NCI-H1436 treated with DMSO at 0.1 percent for 48 hours (cell line): ENCODE measurements around the gene C3orf62.

ENCODE experiments used
- DNase-seq: peaks from one replicate; lab custom pipeline; 2025; lab: John Stamatoyannopoulos, UW

The C3orf62 gene

DNA sequence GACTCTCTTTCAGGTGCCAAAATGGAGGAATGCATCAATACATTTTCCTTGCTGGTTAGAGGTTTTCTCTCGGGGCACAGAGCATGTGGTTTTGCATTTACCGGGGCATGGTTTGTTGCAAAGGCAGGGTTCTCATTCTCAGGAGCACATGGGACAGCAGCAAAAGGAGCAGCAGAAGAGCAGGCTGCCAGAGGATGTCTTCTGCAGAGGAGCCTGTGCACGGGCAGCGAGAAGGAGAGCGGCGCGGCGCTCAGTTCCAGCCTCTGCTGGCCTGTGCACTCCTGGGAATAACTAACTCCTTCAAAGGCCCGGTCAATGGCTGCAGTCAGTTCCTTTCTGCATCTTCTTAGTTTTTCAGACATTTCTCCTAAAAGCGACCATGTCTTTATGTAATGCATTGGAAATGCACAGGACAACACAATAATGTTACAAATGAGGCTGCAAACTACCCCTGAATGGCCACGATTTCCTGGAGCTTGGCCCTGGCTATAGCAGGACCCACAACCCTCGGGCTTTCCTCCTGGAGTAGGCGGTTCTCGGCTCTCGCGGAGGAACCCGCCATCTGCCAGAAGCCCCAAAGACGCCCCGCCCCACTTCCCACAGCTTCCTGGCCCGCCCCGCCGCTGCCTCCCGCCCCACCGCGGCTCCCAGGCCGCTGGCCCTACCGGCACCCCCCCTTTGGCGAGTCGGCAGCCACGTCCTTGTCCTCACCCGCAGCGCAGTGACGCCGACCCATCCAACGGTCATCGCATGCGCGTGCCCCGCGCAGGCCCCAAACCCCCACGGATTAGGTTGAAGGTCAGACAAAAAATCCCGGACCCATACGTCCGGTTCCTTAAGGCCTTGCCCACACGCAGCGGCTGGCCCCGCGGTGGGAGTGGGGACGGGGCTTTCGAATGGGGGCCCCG, at the start of gene C3orf62:
Gene C3orf62 (minus strand): TSS at position 758 of the 908 bp plus-strand sequence. CDS start 360 bp downstream, at position 398.
- DNase-seq: no peak

DNA sequence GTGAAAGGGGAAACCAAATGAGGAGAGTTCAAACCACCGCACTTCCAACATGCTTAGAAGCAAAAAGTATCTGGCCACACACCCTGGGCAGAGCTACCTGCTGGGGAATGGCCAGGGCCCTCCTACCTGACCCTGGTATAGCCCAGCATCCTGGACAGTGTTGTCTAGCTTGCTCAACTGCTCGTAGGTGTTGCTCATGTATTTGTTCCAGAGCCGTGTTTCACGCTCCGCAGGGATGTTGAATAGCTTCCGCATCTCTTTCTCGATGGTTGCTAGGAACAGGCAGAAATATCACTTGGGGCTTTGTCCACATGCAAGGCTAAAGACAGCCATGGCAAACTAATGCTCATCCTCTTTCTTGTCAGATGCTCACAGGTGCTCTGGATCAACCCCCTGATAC, 47.7 kb upstream of the C3orf62 start:
- no peak for DNase-seq

DNA sequence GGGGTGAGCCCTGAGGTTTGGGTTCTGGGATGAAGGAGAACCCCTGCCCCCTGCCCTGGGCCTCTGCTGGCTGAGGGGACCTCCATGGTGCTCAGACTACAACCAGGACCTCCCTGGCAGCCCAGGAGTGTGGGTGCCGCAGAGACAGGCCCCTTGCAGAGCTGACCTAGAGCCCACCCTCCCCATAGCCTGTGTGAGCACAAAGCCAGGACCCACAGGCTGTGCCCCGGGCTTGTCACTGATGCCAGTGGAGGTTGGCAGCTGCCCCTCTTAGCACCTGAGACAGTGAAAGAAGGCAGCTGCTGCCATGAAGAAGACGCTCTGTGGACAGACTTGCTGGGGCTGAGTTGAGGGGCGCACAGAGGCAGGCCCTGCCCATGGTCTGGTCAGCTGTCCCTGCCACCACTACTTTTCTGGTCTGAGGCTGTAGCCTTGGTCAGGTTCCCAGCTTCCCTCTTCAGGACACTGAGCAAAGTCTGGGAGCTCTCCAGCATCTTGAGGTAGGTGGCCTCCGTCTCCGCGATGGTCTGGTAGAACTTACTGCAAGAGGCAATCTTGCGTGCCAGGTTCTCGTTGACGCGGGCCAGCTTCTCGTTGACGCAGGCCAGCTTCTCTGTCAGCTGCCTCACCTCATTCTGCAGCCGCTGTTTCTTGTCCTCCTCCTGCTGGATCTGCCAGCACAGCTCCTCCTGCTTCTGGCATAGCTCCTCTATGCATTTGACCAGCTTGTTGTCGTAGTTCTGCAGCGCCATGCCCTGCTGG, 39.8 kb upstream of the C3orf62 start:
- DNase-seq: no peak

DNA sequence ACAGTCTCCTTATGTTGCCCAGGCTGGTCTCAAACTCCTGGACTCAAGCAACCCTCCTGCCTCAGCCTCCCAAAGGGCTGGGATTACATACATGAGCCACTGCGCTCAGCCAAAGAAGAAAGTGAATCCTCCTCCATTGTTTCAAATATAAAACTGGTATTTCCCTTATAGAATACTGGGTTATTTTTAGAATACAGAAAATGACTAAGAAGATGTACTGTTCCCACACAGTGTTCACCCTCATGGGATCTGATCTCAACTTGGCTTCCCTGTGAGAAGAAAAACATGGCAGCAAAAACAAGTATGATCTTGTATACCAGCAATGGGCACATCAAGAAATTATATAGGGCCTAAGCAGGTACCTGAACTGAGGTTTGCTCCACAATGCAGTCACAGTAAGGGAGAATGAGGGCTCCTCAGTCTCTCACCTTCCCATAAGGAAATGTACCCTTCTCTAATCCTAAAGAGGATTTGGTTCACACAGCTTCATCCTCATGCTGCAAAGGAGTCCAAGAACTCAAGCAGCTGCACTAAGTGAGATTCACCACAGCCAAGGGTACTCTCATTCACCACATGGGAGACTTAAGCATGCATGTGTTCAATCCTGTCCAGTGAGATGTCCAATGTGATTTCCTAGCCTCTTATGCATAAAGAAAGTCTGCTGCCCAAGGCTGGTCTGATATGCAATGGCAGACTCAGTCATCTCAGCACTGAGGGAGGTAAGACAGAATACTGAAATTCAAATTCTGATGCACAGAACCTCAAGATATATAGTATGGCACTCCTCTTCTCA, 37.1 kb upstream of the C3orf62 start:
- DNase-seq: no peak

DNA sequence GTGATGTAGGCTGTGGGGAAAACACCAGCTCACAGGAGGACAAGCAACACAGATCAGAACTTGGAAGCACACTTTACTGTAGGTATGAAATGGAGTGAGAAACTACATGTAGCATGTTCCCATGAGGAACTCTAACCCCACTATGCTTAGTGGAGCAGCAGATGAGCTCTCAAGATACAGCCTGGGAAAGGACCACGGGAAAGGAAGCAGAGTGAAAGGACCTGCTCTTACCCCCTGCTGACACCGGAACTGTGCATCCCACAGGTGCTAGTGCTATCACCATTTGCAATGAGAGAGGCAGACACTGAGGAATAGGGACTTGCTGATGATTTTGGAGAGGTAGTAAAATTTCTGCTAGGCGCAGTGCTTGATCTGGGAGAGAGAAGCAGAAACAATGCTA, 34.3 kb upstream of the C3orf62 start:
- no peak for DNase-seq

DNA sequence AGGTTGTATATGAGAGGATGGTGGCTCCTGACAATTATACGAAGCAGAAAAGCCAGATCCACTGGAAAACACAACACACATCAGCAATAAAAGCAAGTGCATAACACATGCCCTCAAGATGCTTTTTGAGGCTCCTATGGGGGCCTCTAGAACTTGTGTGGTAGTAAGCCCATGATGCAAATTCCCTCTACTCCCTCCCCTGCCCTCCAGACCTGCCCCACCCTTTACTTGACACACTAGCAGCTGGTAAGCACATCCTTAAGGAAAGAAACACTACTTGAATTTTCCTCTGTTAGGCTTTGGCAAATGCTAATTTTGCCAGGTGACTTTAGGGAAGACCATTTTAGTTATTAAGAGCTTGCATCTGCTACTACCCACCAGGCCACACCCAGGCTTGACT, 33.6 kb upstream of the C3orf62 start:
- DNase-seq: no peak

DNA sequence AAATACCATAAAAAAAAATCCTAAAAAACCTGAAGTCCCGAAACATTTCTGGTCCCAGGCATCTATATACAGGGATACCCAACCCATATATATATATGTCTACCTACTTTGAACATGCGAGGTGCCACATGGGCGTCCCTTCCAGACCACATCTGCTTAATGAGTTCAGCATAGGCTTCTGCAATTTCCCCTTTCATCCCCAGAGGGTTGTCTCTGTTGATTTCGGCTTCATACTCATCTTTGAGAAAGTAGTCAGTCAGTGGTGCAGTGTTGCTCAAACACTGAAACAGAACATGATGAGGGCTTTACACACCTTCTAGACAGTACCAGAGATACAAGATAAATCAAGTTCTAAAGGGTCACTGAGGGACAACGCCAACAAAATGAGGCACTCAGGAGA, 28.6 kb upstream of the C3orf62 start:
- DNase-seq: no peak

DNA sequence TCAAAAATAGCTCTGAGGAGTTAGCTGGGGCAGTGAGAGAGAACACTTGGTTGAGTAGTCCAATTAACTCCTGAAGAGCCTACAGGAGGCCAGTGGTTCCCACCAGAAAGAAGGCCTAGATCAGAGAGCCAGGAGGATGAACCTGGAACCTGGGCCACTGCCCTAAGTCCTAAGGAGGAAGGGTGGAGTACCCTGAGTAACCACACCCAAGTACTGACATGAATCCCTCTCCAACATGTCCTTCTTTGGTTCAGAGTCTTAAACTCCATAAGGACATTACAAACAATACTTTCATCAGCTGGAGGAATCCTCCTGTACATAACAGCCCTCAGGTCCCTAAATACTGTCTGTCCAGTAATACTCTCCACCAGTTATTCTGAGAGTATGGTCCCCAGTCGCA, 25.6 kb upstream of the C3orf62 start:
- no peak for DNase-seq

DNA sequence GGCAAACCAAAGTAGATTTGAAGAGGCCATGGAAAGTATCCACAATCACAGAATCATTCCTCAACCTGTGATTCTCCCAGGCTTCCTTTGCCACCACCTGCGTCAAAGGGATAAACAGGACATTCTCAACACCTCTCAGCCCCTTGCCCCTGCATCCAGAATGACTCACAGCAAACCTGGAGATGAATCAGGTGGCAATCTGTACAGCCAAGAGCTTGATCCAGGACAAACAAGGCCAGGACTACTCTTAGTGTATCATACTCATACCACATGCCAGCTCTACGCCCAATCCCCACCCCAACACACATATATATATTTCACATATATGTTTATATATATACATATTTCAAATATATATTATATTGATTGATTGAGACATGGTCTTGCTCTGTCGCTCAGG, 23.6 kb upstream of the C3orf62 start:
- DNase-seq: no peak

DNA sequence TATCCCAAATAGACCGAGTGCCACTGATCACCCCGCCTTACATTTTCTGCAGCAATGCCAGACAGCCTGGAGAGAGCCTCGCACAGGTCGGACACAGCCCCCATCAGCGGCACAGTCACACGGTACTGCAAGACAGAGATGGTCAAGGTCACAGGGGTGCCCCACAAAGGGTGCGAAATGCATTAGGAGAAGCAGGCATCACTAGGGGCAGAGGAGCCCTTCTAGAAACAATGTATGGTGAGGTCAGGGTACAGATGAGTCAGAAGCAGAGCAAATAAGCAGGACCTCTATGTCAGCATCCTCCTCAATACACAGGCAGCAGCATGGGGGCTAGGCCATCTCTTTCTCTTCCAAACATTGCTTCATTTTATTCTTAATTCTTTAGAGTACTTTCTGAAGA, 21.5 kb upstream of the C3orf62 start:
- no peak for DNase-seq

DNA sequence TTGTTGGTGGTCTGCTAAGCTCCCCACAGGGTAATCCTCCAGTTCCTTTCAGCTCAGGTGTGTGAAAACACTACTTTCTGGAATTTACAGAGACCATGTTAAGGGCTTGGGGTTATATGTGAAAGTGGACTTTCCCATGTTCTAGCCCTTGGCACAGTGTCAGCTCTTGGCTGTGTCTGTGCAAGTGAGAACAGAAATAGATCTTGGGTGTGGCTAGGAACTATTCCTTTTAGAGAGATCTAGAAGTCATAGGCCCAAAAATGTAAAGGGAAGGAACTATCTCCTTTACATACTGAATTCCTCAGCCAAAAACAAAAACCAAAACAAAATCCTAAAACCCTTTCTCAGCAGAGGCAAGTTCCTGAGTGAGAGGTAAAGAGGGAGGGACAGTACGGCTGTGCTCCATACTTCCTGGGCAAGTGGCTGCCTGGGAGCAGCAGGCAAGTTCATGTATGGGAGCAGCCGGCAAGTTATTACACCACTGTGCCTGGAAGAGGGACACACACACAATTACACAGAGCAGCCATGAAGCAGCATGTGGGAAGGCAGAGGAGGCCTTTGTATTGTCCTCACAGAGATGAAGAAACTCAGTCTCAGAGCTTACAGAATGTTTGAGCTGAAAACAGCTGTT, 19.9 kb upstream of the C3orf62 start:
- no peak for DNase-seq

DNA sequence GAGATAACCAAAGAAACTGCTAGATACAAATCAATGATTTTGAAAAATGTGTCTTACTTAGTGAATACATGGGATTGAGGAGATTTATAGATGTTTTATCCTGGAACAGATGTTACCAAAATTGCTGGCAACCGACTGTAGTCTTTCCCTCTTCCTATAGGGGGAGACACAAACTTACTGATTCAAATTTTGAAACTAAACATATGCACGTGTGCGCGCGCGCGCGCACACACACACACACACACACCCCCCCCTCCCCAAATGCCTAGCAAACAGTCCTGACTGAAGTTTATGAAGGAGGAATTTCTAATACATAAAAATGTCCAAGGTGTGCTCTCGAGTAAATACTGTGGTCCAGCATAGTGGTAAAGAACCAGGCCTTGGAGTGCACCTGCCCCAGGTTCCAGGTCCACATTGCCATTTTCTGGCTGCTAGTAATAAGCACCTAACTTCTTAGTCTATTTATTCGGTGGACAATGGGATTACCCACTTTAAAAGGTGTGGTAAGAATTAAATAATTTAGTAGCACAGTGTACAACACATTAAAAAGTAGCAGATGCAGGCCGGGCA, 18.5 kb upstream of the C3orf62 start:
- DNase-seq: no peak

DNA sequence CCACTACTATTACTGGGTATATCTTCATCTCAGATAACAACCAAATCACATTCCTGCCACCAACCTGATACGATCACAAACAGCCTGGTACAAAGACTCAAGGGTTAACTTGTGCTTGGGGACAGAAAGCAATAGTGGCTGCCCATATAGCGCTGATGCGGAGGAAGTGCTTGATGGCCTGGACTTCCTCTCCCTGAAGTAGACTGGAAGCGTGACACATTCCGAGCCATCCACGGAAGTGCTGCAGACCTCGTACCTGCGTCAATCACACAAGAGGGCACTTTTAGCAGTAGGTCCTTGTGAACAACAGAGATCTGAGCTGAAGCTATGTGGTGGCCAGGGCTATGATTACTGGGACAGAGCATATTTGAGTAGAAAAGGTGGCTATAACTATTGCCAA, 17.3 kb upstream of the C3orf62 start:
- no peak for DNase-seq

DNA sequence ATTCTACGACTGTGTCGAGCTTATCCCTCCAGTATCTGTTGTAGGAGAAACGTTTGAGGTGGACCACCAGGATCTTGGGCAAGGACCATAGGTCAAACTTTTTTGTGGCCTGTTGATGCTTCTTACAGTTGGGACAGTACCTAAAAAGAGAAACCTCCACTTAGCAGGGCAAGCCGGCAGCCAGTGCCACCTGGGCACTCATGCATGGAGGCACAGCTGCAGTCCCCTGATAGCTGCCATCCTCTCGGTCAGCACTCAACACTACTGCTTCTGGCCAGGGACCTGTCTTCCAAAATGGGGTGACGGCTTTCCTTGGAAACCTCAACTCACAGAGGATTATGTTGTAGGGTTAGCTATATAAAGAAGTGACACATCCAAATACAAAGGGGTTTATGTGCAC, 7.0 kb upstream of the C3orf62 start:
- no peak for DNase-seq

DNA sequence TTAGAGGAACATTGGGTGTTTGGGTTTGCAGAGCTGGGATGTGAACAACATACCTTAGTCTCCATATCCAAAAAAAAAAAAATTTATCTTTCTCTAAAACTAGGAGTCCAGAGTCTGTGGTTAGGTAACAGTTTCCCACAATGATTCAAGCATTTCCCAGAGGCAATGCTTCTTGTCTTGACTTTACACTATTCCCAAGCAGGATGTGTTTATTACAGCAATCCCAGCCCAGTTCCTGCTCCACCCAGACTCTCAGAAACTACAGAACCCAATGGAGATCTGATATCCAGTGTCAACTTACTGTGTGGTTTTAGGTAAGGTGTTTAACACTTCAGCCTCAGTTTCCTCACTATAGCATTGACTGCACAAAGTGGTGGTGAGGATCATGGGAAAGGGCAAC, 2.3 kb upstream of the C3orf62 start:
- DNase-seq: no peak

DNA sequence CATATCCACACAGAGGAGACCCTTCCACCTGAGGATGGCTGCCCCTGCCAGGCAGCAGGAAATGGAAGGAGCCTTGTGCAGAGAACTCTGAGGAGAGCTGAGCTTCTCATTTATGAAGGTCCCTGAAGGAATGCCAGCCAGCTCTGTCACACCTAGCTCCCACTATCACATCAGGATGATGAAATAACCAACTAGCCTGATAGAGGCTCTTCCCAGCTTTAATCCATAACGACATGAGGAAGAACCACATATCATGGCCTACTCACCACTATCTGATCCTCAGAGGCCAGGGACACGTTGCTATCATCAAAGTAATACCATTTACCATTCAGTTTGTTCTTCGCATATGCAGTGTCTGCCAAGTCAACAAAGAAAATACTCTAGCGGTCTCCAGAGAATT, 1.5 kb upstream of the C3orf62 start:
- DNase-seq: no peak

DNA sequence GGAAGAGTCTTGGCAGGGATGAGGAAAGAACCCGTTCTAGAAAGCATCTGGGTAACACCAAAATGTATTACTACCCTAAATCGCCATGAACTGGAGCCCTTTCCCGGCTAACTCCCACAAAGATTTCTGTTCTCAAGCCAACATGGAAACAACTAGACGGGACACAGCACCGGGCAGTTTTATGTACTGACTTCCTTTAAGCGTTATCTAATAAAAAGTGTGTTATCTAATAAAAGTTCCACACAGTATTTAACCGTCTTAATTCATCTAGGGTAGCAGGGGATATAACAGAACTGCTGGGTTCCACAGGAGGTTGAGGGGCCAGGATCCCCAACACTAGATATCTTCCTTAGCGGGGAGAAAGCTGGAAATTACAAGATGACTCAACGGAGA, 347 bp upstream of the C3orf62 start:
- DNase-seq: no peak

DNA sequence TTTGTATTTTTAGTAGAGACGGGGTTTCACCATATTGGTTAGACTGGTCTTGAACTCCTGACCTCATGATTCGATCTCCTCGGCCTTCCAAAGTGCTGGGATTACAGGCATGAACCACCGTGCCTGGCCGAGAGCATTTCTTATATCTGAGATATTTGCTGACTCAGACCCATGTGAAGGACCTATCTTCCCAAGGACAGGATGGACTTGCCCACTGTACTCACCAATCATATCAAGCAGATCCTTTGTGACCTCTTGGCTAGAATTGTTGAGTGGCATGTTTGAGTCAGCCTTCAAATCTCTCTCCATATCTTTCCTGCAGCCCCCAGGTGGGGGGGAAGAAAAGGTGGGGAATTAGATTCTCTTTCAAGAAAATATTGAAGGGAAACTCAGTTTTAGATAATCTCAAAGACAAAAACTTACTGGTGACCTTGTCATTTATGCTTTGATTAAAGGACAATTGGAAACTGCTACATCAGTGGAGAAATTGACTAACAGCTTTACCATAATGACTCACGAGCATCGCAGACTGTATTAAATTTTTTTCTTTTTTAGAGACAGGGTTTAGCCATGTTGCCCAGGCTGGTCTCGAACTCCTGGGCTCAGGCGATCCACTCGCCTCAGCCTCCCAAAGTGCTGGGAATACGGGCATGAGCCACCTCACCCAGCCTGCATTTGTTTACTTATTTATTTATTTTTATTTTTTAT, 3.1 kb downstream of the C3orf62 start:
- no peak for DNase-seq

DNA sequence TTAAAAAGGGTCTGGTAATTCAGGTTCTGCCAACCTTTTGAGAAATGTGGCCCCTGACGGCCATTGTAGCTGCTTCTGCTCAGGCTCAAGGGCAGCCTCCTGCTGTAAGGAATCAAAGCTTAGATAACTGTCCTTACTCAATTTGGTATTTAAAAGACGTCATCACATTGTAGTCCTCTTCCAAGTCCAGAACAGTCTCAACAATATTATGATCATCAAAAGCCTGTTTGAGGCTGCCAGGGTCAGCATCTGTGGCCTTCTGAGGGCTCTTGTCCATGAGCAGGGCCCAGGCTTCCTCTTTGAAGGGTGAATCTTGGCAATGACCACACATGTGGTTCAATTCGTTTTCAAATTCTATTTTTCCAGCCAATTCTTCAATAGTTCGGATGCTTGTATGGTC, 6.0 kb downstream of the C3orf62 start:
- DNase-seq: no peak

DNA sequence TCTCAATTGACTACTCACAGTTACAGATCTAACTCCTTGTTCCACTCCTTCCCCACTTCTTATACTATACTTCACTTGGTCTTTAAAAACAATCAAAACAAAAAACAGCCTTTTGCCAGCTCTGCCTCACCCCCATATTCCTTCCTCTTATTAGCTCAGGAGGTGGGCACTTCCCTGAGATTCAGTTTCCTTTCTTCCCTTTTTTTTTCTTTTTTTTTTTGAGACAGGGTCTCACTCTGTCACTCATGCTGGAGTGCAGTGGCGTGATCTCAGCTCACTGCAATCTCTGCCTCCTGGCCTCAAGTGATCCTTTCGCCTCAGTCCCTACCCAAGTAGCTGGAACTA, 6.9 kb downstream of the C3orf62 start:
- no peak for DNase-seq

DNA sequence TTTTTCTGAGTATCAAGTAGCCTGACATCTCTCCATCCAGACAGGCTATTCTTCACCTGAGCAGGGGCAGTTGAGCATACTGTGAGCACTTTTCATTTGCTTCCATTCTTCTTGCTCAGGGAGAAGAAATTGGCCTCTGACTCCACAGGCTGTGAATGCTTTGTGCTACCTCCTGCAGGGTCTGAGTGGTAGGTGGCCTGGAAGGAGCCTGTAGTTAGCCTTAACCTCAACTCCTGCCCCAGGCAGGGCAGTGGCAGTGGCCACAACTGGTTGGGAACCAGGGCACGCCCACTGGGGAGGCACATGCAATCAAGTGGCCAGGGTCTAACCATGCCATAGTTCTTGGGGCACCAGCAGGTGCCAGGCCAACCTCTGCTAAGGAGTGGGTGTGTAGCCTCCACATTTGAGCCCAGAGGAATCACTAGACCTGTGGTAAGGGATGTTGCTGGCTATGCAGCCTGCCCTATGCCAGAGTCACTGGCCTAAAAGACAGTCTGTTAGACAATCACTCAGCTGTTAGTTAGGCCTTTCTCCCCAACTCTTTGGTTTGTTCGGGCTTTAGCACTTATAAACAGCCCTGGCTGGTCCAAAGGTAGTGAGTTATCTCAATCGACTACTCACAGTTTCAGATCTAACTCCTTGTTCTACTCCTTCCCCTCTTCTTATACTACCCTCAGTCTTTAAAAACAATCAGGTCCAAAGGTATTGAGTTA, 7.4 kb downstream of the C3orf62 start:
- no peak for DNase-seq
